Measurements from ENCODE around the gene VPS11.

Gene VPS11

DNA sequence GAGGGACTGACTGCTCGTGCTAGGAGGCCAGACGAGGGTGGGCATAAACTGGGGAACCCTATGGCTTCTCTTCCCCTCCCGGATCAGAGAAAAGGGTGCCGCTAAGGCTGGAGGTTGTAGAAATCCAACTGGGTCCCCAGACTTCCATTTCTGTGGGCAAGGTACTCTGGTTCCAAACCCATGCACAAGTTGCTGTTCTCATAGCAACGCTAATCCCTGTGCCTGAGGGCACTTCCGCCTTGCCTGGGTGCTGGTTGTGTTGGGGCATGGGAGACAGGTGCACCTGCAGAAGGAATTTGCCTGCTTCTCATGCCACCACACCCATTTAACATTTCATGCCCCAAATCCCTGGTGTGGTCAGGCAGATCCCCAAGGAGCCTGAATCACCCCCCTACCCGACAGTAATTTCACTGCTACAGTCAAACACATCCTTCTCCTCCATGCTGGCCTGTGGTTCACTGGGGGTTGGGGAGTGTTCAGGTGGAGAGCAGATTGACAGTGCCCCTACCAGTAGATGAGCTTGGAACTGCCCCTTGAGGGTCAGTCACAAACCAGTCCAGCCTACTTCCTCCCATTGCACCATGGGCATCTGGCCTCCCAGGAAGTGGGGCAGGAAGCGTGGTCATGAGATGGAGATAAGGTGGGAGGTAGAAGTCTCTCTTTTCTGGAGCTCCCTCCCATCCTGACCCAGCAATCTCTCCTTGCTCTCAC lies 40.7 kb downstream of the VPS11 start:
- CTCF ChIA-PET, result interaction anchor here (0.8 to 2.2 kb wide), 10 partner anchors 9 to 230 kb away, joined by 3 to 11 read pairs (median 3); no protein-coding TSS in a partner anchor
- H3K27ac Mint-ChIP-seq, result peak overlapping the region; percentile 85
- DNase-seq, result peak; percentile 67
- H3K4me3 Mint-ChIP-seq, result peak overlapping the region; percentile 87
- peaks cover 5% of the 10 kb centered on the region for H3K27me3 Mint-ChIP-seq
- H3K4me1 Mint-ChIP-seq, result peaks cover 62% of the 10 kb centered on the region
- H3K36me3 Mint-ChIP-seq, result peaks cover 44% of the 10 kb centered on the region
- H3K9me3 Mint-ChIP-seq, result no peaks in the 10 kb centered on the region

DNA sequence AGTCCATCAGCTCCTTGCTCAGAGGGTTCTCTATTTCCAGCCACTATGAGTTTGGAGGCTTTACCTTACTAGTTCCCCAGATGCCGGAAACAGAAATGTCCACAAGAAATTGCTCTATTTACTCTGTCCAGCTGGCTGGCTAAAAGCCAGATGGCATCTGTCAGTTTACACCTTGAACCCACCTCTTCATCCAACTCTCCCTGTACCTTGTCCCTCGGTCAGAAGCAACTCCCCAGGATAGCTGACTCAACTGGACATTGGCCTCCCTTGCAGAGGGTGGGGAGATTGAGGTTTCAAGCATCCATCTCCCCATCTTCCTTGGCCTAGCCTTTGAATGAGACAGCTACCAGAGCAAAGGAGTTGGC lies 41.2 kb downstream of the VPS11 start:
- no peak for DNase-seq
- H3K4me1 Mint-ChIP-seq, result peaks cover 61% of the 10 kb centered on the region
- CTCF ChIA-PET, result interaction anchor here (0.8 to 2.2 kb wide), 11 partner anchors 10 to 245 kb away, joined by 3 to 11 read pairs (median 3); no protein-coding TSS in a partner anchor
- peaks cover 5% of the 10 kb centered on the region for H3K27me3 Mint-ChIP-seq
- H3K9me3 Mint-ChIP-seq, result no peaks in the 10 kb centered on the region
- H3K27ac Mint-ChIP-seq, result peak overlapping the region; percentile 85
- H3K4me3 Mint-ChIP-seq, result peak overlapping the region; percentile 87
- peaks cover 48% of the 10 kb centered on the region for H3K36me3 Mint-ChIP-seq

DNA sequence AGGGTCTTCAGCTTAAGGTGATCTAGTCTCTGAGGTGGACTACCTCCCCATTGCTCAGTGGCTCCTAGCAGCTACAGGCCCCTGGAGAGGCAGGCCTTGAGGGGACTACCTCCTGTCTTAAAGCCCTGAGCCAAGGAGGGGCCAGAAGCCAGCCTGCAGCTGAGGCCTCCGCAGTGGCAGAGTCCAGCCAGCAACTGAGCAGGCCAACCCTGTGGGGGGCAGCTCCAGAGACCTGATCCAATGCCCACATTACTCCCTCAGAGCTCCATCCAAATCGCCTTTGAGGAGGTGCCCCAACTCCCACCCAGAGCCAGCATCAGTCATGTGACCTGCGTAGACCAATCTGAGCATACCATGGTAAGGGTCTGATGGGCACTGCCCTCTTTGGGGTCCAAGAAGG lies 42.2 kb downstream of the VPS11 start:
- H3K4me1 Mint-ChIP-seq, result peaks cover 61% of the 10 kb centered on the region
- CTCF ChIA-PET, result interaction anchor here (1.0 to 2.2 kb wide), 6 partner anchors 11 to 244 kb away, joined by 3 to 11 read pairs (median 4); no protein-coding TSS in a partner anchor

DNA sequence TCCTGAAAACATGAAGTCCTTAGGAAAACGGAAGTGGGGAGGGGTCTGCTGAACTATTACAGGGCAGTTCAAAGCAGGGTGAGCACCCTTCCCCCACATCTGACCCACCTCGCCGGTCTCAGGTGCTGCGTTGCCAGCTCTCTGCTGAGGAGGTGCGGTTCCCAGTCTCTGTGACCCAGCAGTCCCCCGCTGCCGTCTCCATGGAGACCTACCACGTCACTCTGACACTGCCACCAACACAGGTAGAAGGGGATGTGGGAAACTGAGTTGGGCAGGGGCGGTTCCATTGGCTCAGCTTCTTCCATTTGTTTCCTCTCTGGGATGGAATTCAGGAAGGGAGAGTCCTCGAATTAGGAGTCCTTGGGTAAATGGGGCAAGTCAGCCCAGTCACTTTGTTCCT lies 42.8 kb downstream of the VPS11 start:
- peaks cover 5% of the 10 kb centered on the region for H3K27me3 Mint-ChIP-seq
- no peak for DNase-seq
- peaks cover 58% of the 10 kb centered on the region for H3K36me3 Mint-ChIP-seq
- no peaks in the 10 kb centered on the region for H3K9me3 Mint-ChIP-seq
- peaks cover 66% of the 10 kb centered on the region for H3K4me1 Mint-ChIP-seq
- CTCF ChIA-PET, result interaction anchor here (2.2 kb wide), 1 partner anchor 86 kb away, joined by 11 read pairs; no protein-coding TSS in a partner anchor
- no peak overlapping the region for H3K4me3 Mint-ChIP-seq
- H3K27ac Mint-ChIP-seq, result no peak overlapping the region

More for the DNA sequence above, 42.2 kb downstream of the VPS11 start:
- Mint-ChIP-seq H3K36me3 (peaks cover 54% of the 10 kb centered on the region), H3K9me3 (no peaks in the 10 kb centered on the region), H3K4me3 (peak overlapping the region; percentile 87), H3K27me3 (peaks cover 5% of the 10 kb centered on the region), H3K27ac (no peak overlapping the region)
- no peak for DNase-seq

DNA sequence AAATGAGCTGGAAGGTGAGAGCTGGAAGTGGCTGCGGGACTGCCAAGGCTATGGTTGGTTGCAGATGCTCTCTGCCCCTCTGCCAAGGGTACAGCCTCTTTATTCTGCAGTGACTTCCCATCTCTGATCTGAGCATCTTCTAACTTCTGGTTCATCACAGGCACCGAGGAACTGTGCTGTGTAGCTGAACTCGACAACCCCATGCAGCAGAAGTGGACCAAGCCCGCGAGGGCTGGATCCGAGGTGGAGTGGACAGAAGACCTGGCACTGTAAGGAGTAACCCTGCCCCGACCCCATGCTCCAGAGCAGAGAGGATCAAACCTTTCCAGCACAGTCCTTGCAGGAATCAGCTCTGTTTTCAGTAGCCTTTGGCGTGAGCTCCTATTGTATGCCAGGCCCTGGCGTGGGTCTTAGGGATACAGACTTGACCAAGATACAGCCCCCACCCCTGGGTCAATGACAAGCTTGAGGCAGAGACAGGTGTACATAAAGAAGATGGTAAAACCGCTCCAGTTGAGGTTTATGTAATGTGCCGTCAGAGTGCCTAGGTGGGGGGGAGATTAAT lies 43.8 kb downstream of the VPS11 start:
- Mint-ChIP-seq H3K36me3 (peaks cover 66% of the 10 kb centered on the region), H3K9me3 (no peaks in the 10 kb centered on the region), H3K4me1 (peaks cover 66% of the 10 kb centered on the region), H3K27ac (no peak overlapping the region), H3K4me3 (no peak overlapping the region), H3K27me3 (no peaks in the 10 kb centered on the region)
- DNase-seq, result no peak
- CTCF ChIA-PET, result no interaction called here

DNA sequence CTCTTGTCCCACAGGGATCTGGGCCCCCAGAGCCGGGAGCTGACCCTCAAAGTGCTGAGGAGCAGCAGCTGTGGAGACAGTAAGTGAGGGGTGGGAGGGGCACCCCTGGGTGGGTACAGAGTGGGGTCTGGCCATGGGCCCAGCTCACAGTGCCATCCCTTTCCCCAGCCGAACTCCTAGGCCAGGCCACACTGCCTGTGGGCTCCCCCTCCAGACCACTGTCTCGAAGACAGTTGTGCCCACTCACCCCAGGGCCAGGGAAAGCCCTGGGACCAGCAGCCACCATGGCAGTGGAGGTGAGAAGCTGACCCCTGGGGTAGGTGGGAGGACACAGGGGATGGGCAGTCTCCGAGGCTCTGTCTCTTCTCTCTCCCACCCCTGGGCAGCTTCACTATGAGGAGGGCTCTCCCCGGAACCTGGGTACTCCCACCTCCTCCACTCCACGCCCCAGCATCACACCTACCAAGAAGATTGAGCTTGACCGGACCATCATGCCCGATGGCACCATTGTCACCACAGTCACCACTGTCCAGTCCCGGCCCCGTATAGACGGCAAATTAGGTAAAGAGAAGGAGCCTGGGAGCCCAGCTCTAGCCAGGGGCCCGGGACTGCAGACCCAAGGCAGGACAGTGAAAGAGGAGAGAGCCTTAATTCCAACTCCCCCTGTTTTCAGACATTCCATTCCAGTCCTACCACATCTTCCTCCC lies 44.8 kb downstream of the VPS11 start:
- CTCF ChIA-PET, result interaction anchor here (0.5 kb wide), 1 partner anchor 11 kb away, joined by 3 read pairs; no protein-coding TSS in a partner anchor
- Mint-ChIP-seq H3K27me3 (no peaks in the 10 kb centered on the region), H3K4me3 (no peak overlapping the region), H3K36me3 (peaks cover 74% of the 10 kb centered on the region), H3K4me1 (peaks cover 69% of the 10 kb centered on the region), H3K27ac (peak overlapping the region; percentile 12), H3K9me3 (no peaks in the 10 kb centered on the region)
- no peak for DNase-seq

DNA sequence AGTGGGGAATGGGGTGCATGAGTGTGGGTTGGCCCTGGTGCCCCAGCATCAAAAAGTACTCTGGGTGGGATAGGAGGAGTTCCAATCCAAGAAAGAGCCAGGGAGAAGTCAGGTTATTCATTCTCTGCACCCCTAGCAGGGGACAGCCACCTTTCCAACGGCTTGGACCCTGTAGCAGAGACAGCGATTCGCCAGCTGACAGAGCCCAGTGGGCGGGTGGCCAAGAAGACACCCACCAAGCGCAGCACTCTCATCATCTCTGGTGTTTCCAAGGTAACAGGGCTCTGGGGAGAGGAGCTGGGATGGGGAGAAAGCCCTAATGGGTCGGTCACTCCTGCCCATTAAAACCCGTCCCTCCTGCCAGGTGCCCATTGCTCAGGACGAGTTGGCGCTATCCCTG lies 46.1 kb downstream of the VPS11 start:
- CTCF ChIA-PET, result no interaction called here
- no peaks in the 10 kb centered on the region for H3K9me3 Mint-ChIP-seq
- peaks cover 77% of the 10 kb centered on the region for H3K36me3 Mint-ChIP-seq
- peak overlapping the region; percentile 65 for H3K27ac Mint-ChIP-seq
- DNase-seq, result no peak
- no peak overlapping the region for H3K4me3 Mint-ChIP-seq
- H3K4me1 Mint-ChIP-seq, result peaks cover 64% of the 10 kb centered on the region
- no peaks in the 10 kb centered on the region for H3K27me3 Mint-ChIP-seq

DNA sequence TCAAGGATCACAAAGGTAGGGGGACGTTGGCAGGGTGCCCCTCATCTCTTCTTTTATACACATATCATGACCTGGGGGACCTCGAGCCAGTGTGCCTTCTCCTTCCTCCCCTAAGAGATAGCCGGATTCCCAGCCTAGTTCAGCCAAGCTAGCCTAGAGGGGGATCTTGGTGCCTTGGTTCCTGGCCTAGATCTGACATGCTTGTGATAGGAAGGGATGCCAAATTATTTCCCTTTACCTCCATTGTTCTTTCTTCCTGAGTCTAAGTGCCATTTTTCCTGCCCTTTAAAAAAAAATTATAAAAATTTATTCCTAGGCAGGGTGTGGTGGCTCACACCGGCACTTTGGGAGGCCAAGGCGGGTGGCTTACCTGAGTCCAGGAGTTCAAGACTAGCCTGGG lies 46.7 kb downstream of the VPS11 start:
- peak overlapping the region; percentile 95 for H3K27ac Mint-ChIP-seq
- DNase-seq, result no peak
- H3K4me3 Mint-ChIP-seq, result no peak overlapping the region
- CTCF ChIA-PET, result interaction anchor here (0.7 kb wide), 1 partner anchor 413 kb away, joined by 3 read pairs; no protein-coding TSS in a partner anchor
- H3K4me1 Mint-ChIP-seq, result peaks cover 57% of the 10 kb centered on the region
- H3K27me3 Mint-ChIP-seq, result no peaks in the 10 kb centered on the region
- H3K9me3 Mint-ChIP-seq, result no peaks in the 10 kb centered on the region
- H3K36me3 Mint-ChIP-seq, result peaks cover 71% of the 10 kb centered on the region

DNA sequence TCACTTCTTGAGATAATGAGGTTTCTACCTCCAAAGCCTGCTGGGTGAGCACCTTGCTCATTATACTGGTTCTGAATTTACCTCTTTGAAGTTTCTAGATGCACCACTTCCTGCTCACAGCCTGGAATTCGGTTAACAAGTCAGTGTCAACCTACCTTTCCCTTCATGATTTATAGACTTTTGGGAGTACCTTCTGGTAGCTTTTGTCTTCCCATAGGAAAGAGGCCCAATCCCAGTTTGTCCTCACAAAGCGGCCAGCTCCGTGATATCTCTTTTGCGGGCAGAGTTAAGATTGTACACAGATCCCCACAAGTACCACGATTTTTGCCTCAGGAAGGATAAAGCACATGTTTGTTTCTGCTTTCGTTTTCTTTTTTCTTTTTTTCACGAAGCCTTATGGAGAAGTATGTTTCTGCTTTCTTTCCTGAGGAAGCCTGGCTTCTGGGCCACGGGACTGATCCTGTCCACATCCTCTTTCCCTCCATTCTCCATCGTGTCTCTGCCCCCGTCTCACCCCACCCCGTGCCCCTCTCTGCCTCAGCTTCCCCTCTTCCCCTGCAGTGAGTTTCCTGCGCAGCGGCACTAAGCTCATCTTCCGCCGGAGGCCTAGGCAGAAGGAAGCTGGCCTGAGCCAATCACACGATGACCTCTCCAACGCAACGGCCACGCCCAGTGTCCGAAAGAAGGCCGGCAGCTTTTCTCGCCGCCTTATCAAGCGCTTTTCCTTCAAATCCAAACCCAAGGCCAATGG lies 48.0 kb downstream of the VPS11 start:
- CTCF ChIA-PET, result interaction anchor here (0.8 to 2.0 kb wide), 4 partner anchors 9 to 207 kb away, joined by 3 to 5 read pairs (median 4); partner anchors contain the start of gene C2CD2L
- H3K27ac Mint-ChIP-seq, result peak overlapping the region; percentile 95
- peaks cover 54% of the 10 kb centered on the region for H3K4me1 Mint-ChIP-seq
- DNase-seq, result peak; percentile 54
- H3K27me3 Mint-ChIP-seq, result no peaks in the 10 kb centered on the region
- H3K36me3 Mint-ChIP-seq, result peaks cover 61% of the 10 kb centered on the region
- H3K4me3 Mint-ChIP-seq, result peak overlapping the region; percentile 67
- no peaks in the 10 kb centered on the region for H3K9me3 Mint-ChIP-seq

DNA sequence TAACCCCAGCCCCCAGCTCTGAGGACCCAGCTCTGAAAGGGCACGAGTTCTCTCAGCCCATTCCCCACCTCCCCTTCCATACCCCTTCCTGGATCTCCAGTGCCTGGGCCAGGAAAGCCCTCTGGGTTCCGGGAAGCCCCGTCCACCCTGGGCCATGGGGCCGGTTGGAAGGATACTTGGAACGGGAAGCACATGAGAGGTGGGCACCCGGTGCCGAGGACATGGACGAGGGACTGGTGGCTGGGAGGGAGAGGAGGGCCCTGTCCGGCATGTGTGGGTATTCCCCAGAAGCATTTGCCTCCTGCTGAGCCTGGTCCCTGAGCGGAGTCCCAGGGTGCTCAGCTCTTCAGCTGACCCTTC lies 48.6 kb downstream of the VPS11 start:
- Mint-ChIP-seq H3K4me3 (peak overlapping the region; percentile 67), H3K27me3 (no peaks in the 10 kb centered on the region), H3K9me3 (no peaks in the 10 kb centered on the region), H3K27ac (peak overlapping the region; percentile 95), H3K36me3 (peaks cover 56% of the 10 kb centered on the region), H3K4me1 (peaks cover 55% of the 10 kb centered on the region)
- CTCF ChIA-PET, result interaction anchor here (0.8 to 2.0 kb wide), 4 partner anchors 9 to 206 kb away, joined by 3 to 5 read pairs (median 4); partner anchors contain the start of gene C2CD2L
- DNase-seq, result no peak

DNA sequence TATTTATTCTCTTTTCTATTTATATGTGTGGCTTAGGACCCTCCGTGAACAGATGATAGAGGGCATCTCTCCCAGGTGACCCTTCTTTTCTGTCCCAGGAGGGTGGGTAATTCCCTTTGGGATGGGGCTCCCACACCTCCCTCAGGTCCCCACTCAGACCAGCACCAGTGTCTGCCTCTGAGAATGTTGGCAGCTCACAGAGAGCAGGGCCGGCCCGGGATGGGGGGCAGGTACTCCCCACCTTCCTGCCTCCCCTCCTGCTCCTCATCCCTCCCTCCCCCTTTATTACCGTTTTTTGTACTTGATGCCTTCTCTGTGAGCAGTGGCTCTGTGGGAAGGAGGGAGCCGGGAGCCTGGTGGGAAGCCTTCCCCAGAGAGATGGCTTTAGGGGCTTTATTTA lies 49.0 kb downstream of the VPS11 start:
- CTCF ChIA-PET, result interaction anchor here (2.0 kb wide), 1 partner anchor 80 kb away, joined by 5 read pairs; no protein-coding TSS in a partner anchor
- Mint-ChIP-seq H3K27ac (peak overlapping the region; percentile 95), H3K27me3 (no peaks in the 10 kb centered on the region), H3K36me3 (peaks cover 52% of the 10 kb centered on the region), H3K9me3 (no peaks in the 10 kb centered on the region), H3K4me1 (peaks cover 55% of the 10 kb centered on the region), H3K4me3 (no peak overlapping the region)
- DNase-seq, result no peak

DNA sequence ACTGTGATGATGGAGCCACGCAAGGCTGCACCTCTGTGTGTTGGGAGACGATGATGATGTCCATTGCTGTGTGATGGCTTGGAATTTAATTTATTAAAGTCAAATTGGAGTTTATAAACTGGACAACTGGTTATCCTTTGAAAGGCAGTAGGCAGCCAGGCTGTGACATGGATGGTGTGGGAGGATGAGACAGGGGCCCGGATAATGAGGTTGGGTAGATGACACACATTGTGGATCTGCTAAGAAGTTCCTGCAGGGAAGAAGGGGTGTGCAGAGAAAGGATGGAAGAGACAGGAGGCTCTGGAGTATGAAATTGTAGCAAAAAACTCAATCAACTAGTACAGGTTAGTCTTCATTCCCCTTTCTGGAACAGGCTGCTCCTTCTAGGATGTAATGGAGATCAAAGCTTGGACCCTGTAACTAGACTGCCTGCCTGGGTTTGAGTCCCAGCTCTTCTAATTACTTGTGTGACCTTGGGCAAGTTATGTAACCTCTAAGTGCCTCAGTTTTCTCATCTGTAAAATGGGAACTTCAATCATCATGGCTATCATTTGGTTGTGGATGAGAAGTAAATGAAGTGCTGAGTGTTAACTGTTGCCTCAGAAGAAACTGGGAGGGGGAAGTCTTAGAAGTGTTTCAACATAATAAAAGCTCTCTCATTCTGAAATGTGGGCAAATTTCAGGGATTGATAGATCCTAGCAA lies 49.5 kb downstream of the VPS11 start:
- Mint-ChIP-seq H3K36me3 (peaks cover 47% of the 10 kb centered on the region), H3K4me3 (no peak overlapping the region)
- CTCF ChIA-PET, result interaction anchor here (0.8 to 2.0 kb wide), 2 partner anchors 12 to 79 kb away, joined by 4 to 5 read pairs; no protein-coding TSS in a partner anchor

DNA sequence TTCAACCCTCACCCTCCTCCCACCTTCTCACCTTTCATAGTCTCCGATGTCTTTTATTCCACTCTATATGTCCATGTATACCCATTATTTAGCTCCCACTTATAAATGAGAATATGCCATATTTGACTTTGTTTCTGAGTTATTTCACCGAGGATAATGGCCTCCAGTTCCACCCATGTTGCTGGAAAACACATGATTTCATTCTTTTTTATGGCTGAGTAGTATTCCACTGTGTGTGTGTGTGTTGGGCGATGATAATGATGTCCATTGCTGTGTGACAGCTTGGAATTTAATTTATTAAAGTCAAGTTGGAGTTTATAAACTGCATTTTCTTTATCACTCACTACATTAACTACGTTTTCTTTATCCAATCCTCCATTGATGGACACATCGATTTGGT lies 50.6 kb downstream of the VPS11 start:
- DNase-seq, result no peak
- H3K4me3 Mint-ChIP-seq, result no peak overlapping the region
- peaks cover 41% of the 10 kb centered on the region for H3K36me3 Mint-ChIP-seq
- H3K27me3 Mint-ChIP-seq, result no peaks in the 10 kb centered on the region
- H3K27ac Mint-ChIP-seq, result no peak overlapping the region
- peaks cover 62% of the 10 kb centered on the region for H3K4me1 Mint-ChIP-seq
- H3K9me3 Mint-ChIP-seq, result no peaks in the 10 kb centered on the region
- CTCF ChIA-PET, result interaction anchor here (0.6 to 1.4 kb wide), 3 partner anchors 11 to 33 kb away, joined by 3 to 4 read pairs (median 3); partner anchors contain the start of genes C2CD2L and HMBS

More for the DNA sequence above, 49.5 kb downstream of the VPS11 start:
- H3K27me3 Mint-ChIP-seq, result no peaks in the 10 kb centered on the region
- H3K27ac Mint-ChIP-seq, result peak overlapping the region; percentile 86
- no peaks in the 10 kb centered on the region for H3K9me3 Mint-ChIP-seq
- H3K4me1 Mint-ChIP-seq, result peaks cover 56% of the 10 kb centered on the region
- no peak for DNase-seq

Measured in activated naive CD4-positive, alpha-beta T cell treated with anti-CD3 and anti-CD28 coated beads, Interleukin-2, amount 10 ng/mL, durations not matched to agents 7 days and 5 days (primary cell).